Inflammatory macrophage treated with lipopolysaccharide for 4 hours (primary cell): ENCODE data around the gene ACKR1.

ENCODE experiments used
- DNase-seq: peaks from one replicate; pipeline ENCODE4 v3.0.0-alpha.2; 2020

ACKR1 gene

GRCh38 chr1:159187647-159188374 is 16.9 kb upstream of the ACKR1 start:
- no peak for DNase-seq

- DNase-seq: peak; percentile 57
These were observed 16.3 kb upstream of the ACKR1 start for GRCh38 chr1:159188375-159188788.

GRCh38 chr1:159190441-159190840 is 14.2 kb upstream of the ACKR1 start:
- no peak for DNase-seq

- no peak for DNase-seq
These were observed 8.1 kb upstream of the ACKR1 start for GRCh38 chr1:159196543-159196942.

- peak; percentile 80 for DNase-seq
These were observed 6.8 kb upstream of the ACKR1 start for GRCh38 chr1:159197561-159198557.

GRCh38 chr1:159199901-159200300 is 4.8 kb upstream of the ACKR1 start:
- no peak for DNase-seq

- DNase-seq: no peak
These were observed 3.9 kb upstream of the ACKR1 start for GRCh38 chr1:159200769-159201168.

GRCh38 chr1:159201642-159202041 is 3.0 kb upstream of the ACKR1 start:
- DNase-seq: peak; percentile 5

GRCh38 chr1:159203610-159204009 is 1.1 kb upstream of the ACKR1 start:
- no peak for DNase-seq

GRCh38 chr1:159205225-159205624 is 550 bp downstream of the ACKR1 start:
- DNase-seq: no peak

- no peak for DNase-seq
These were observed 1.4 kb downstream of the ACKR1 start for GRCh38 chr1:159206110-159206509.

GRCh38 chr1:159207080-159207479 is 2.4 kb downstream of the ACKR1 start:
- DNase-seq: no peak

GRCh38 chr1:159207774-159208173 is 3.1 kb downstream of the ACKR1 start:
- no peak for DNase-seq

- no peak for DNase-seq
These were observed 3.6 kb downstream of the ACKR1 start for GRCh38 chr1:159208175-159208825.

- no peak for DNase-seq
These were observed 4.4 kb downstream of the ACKR1 start for GRCh38 chr1:159209061-159209460.

GRCh38 chr1:159211331-159212136 is 6.9 kb downstream of the ACKR1 start:
- peak; percentile 25 for DNase-seq

- no peak for DNase-seq
These were observed 7.9 kb downstream of the ACKR1 start for GRCh38 chr1:159212596-159212995.

GRCh38 chr1:159214149-159214760 is 9.6 kb downstream of the ACKR1 start:
- peak; percentile 28 for DNase-seq

- no peak for DNase-seq
These were observed 14.3 kb downstream of the ACKR1 start for GRCh38 chr1:159218649-159219636.

GRCh38 chr1:159222075-159222865 is 17.6 kb downstream of the ACKR1 start:
- no peak for DNase-seq
